Panc1 (cell line): ENCODE results near the gene DZANK1. TPM values are rescaled to one million over a fixed set of nuclear protein-coding genes. Genes with fewer than 3 reads are reported as not detected.
A peak's percentile ranks its signal among the peaks of the same experiment; 100 is the strongest.

Source experiments
- ATAC-seq: fragments of 200-7000 bp; cut with Tn5 transposase; 2 replicates; pipeline ENCODE4 v1.9.1; 2020; ENCODE audit warnings: mild to moderate bottlenecking, moderate library complexity
- BruUV-seq: library from RNA; stranded (reverse); fragments of 400-500 nt; replicated peaks from 2 replicates; lab custom pipeline; 2021; lab: Mats Ljungman, UMichigan
- CTCF ChIA-PET: fragments of 300-600 bp; sonication (Branson Sonifier 250); formaldehyde crosslinking; loops from one replicate; lab custom pipeline; 2022; ENCODE audit warnings: antibody characterized with exemption; lab: Charles Lee
- POLR2A ChIA-PET: fragments of 300-600 bp; sonication (Branson Sonifier 250); formaldehyde crosslinking; loops from one replicate; lab custom pipeline; 2022; ENCODE audit warnings: antibody characterized with exemption; lab: Charles Lee
- DNase-seq: peaks from one replicate; pipeline ENCODE4 v3.0.0-alpha.2; 2010; ENCODE audit warnings: low read depth, low spot score
- H3K27ac ChIP-seq: 2 replicates; pipeline ENCODE4 v1.5.1; 2011; ENCODE audit warnings: mild to moderate bottlenecking, low read length, inconsistent platforms
- H3K27me3 ChIP-seq: fragments of 200-500 bp; sonication (Bioruptor generic); 2 replicates; pipeline ENCODE4 v1.6.0; 2014; ENCODE audit warnings: low read length, inconsistent platforms; ENCODE audit not compliant: control insufficient read depth, insufficient read depth
- H3K36me3 ChIP-seq: fragments of 200-500 bp; sonication (Bioruptor generic); 2 replicates; pipeline ENCODE4 v1.5.1; 2014; ENCODE audit warnings: inconsistent platforms, mild to moderate bottlenecking, low read length, moderate library complexity; ENCODE audit not compliant: control insufficient read depth, insufficient read depth
- H3K4me1 ChIP-seq: 2 replicates; pipeline ENCODE4 v1.5.1; 2011; ENCODE audit warnings: inconsistent platforms, mild to moderate bottlenecking, low read length, moderate library complexity; ENCODE audit not compliant: control insufficient read depth, insufficient read depth
- H3K4me3 ChIP-seq, 2 experiments: 2 replicates each; pipeline ENCODE4 v1.5.1; 2011 to 2012; ENCODE audit warnings: low read depth in 2 of 2, low read length in 2 of 2, mild to moderate bottlenecking in 2 of 2, inconsistent platforms in 1 of 2, moderate library complexity in 1 of 2
- H3K9me3 ChIP-seq: fragments of 200-500 bp; sonication (Bioruptor generic); 2 replicates; pipeline ENCODE4 v1.5.1; 2014; ENCODE audit warnings: low read depth, mild to moderate bottlenecking, inconsistent platforms, low read length, moderate library complexity; ENCODE audit not compliant: control insufficient read depth, insufficient read depth
- CTCF ChIP-seq: fragments of 450-650 bp; IDR thresholded peaks from 2 replicates; pipeline ENCODE4 v1.5.1; 2017; ENCODE audit warnings: mild to moderate bottlenecking
- POLR2AphosphoS5 ChIP-seq: IDR thresholded peaks from 2 replicates; pipeline ENCODE4 v1.6.1; 2012; ENCODE audit warnings: mild to moderate bottlenecking, low read depth, low read length, moderate library complexity
- REST ChIP-seq, 2 experiments: IDR thresholded peaks; 2 replicates each; pipeline ENCODE4 v1.6.1; 2011 to 2012; ENCODE audit warnings: low read depth in 2 of 2, control low read depth in 1 of 2, low read length in 1 of 2, mild to moderate bottlenecking in 1 of 2, moderate library complexity in 1 of 2; ENCODE audit not compliant: insufficient read depth in 1 of 2
- SIN3A ChIP-seq: IDR thresholded peaks from 2 replicates; pipeline ENCODE4 v1.6.1; 2012; ENCODE audit warnings: low read depth, mild to moderate bottlenecking, low read length, moderate library complexity, borderline replicate concordance; ENCODE audit not compliant: insufficient read depth
- TCF7L2 ChIP-seq: IDR thresholded peaks from 2 replicates; pipeline ENCODE4 v1.6.1; 2011; ENCODE audit warnings: mild to moderate bottlenecking, low read depth, low read length, inconsistent platforms
- in situ Hi-C: cut with HindIII; loops from 2 replicates; pipeline ENCODE4 v1.10.0; 2016; ENCODE audit warnings: low sequenced_read_pairs, low pct_unique_long_range_greater_than_20kb
- intact Hi-C: fragments of 100-400 bp; cut with micrococcal nuclease; formaldehyde crosslinking; loops from one replicate; pipeline ENCODE4 v1.10.0; 2022; ENCODE audit not compliant: unreplicated experiment
- total RNA-seq: library from RNA; stranded (reverse); gene quantifications from one replicate; pipeline ENCODE4 v1.2.1, GENCODE V29; 2021; ENCODE audit not compliant: unreplicated experiment

DZANK1 gene
- total RNA-seq, 1 experiment from 2014 or later = 3.0 TPM

GRCh38 chr20:18514127-18514526 lies 47.3 kb upstream of the DZANK1 start:
- DNase-seq = no peak
- no peak overlapping the region for H3K27ac ChIP-seq
- peaks cover 21% of the 10 kb centered on the region for H3K36me3 ChIP-seq
- in situ Hi-C loops (no loop called here), intact Hi-C loops (no loop called here)
- no peak overlapping the region for H3K4me3 ChIP-seq
- H3K27me3 ChIP-seq = no peaks in the 10 kb centered on the region
- CTCF ChIA-PET = no interaction called here
- POLR2A ChIA-PET = no interaction called here
- 0 out of 2 replicates have a peak, but pooled peaks cover under 1% of the 10 kb centered on the region for H3K4me1 ChIP-seq
- H3K9me3 ChIP-seq = no peaks in the 10 kb centered on the region
- 0 out of 2 replicates have a peak, but pooled peaks have one; percentile 38 for ATAC-seq
- BruUV-seq = no TSS peak
- TF ChIP-seq POLR2AphosphoS5 = no peak
- TF ChIP-seq REST (IDR thresholded peaks at IDR 0.05; ENCODE audit: insufficient read depth in 1 of 2, low read depth in 2 of 2, low read length in 1 of 2) = no peak
- no peak for TF ChIP-seq CTCF
- TF ChIP-seq SIN3A = no peak
- no peak for TF ChIP-seq TCF7L2

GRCh38 chr20:18513208-18513607 lies 46.4 kb upstream of the DZANK1 start:
- intact Hi-C loops (no loop called here), in situ Hi-C loops (no loop called here)
- H3K9me3 ChIP-seq = no peaks in the 10 kb centered on the region
- POLR2A ChIA-PET = no interaction called here
- BruUV-seq = no TSS peak
- CTCF ChIA-PET = no interaction called here
- no peak for ATAC-seq
- no peak overlapping the region for H3K4me3 ChIP-seq
- no peak for DNase-seq
- TF ChIP-seq TCF7L2 (no peak), POLR2AphosphoS5 (no peak)
- peaks cover 21% of the 10 kb centered on the region for H3K36me3 ChIP-seq
- H3K4me1 ChIP-seq = 0 out of 2 replicates have a peak, but pooled peaks cover 5% of the 10 kb centered on the region
- no peak overlapping the region for H3K27ac ChIP-seq
- no peaks in the 10 kb centered on the region for H3K27me3 ChIP-seq

GRCh38 chr20:18511571-18511970 lies 44.7 kb upstream of the DZANK1 start:
- in situ Hi-C loops = no loop called here
- Histone ChIP-seq H3K36me3 (peaks cover 24% of the 10 kb centered on the region), H3K27ac (no peak overlapping the region), H3K27me3 (no peaks in the 10 kb centered on the region), H3K9me3 (no peaks in the 10 kb centered on the region), H3K4me3 (no peak overlapping the region), H3K4me1 (peaks cover 7% of the 10 kb centered on the region; the same call in 1 of the 2 replicates)
- no TSS peak for BruUV-seq
- ChIA-PET CTCF (no interaction called here), POLR2A (no interaction called here)
- DNase-seq (no peak), ATAC-seq (no peak)
- intact Hi-C loops = no loop called here
- TF ChIP-seq SIN3A (no peak), CTCF (no peak), TCF7L2 (no peak), REST (IDR thresholded peaks at IDR 0.05; ENCODE audit: insufficient read depth in 1 of 2, low read depth in 2 of 2, low read length in 1 of 2) (no peak), POLR2AphosphoS5 (no peak)
